ENCODE measurements around the gene TBC1D2.

The TBC1D2 gene

GRCh38 chr9:98164912-98165311, 90.5 kb downstream of the TBC1D2 start:
- Histone ChIP-seq H2AK5ac (ENCODE audit: low read length) (no peak overlapping the region), H4K5ac (ENCODE audit: low read length) (no peak overlapping the region), H3K18ac (ENCODE audit: low read length) (no peak overlapping the region), H3K4me1 (ENCODE audit: control insufficient read depth, low read depth, low read length) (peaks cover 2% of the 10 kb centered on the region), H3K27ac (ENCODE audit: low read depth, low read length) (no peak overlapping the region), H4K8ac (ENCODE audit: low read depth, low read length) (no peak overlapping the region), H3K4ac (ENCODE audit: low read depth, low read length) (no peak overlapping the region), H3K23ac (ENCODE audit: low read length) (no peak overlapping the region), H3K79me2 (ENCODE audit: control insufficient read depth, insufficient read depth, low read length) (peaks cover 19% of the 10 kb centered on the region), H3K36me3 (ENCODE audit: control insufficient read depth, insufficient read depth, low read length) (no peaks in the 10 kb centered on the region), H3K56ac (ENCODE audit: low read length) (no peak overlapping the region), H2BK5ac (ENCODE audit: low read length) (no peak overlapping the region), H3K4me2 (ENCODE audit: low read length) (no peak overlapping the region), H2BK15ac (replicated peaks; ENCODE audit: low read depth) (no peak overlapping the region), H3K27me3 (ENCODE audit: insufficient read depth, low read length, poor library complexity) (no peaks in the 10 kb centered on the region), H3K9ac (ENCODE audit: low read length) (no peak overlapping the region), H3K4me3 (ENCODE audit: low read length) (no peak overlapping the region), H3K79me1 (ENCODE audit: low read length) (peaks cover 21% of the 10 kb centered on the region), H2BK120ac (ENCODE audit: low read depth, low read length) (no peak overlapping the region)
- no CpG with 5 or more reads among the region's 7 CpGs for WGBS (ENCODE audit: extremely low coverage, insufficient coverage, low lambda C conversion rate)
- DNase-seq, result no peak

GRCh38 chr9:98162613-98163012, 92.8 kb downstream of the TBC1D2 start:
- Histone ChIP-seq H3K27ac (ENCODE audit: low read depth, low read length) (no peak overlapping the region), H2BK120ac (ENCODE audit: low read depth, low read length) (no peak overlapping the region), H4K8ac (ENCODE audit: low read depth, low read length) (no peak overlapping the region), H3K36me3 (ENCODE audit: control insufficient read depth, insufficient read depth, low read length) (no peaks in the 10 kb centered on the region), H3K27me3 (ENCODE audit: insufficient read depth, low read length, poor library complexity) (no peaks in the 10 kb centered on the region), H3K4ac (ENCODE audit: low read depth, low read length) (no peak overlapping the region), H4K5ac (ENCODE audit: low read length) (no peak overlapping the region), H3K56ac (ENCODE audit: low read length) (no peak overlapping the region), H2AK5ac (ENCODE audit: low read length) (no peak overlapping the region), H3K4me3 (ENCODE audit: low read length) (no peak overlapping the region), H3K23ac (ENCODE audit: low read length) (no peak overlapping the region), H2BK5ac (ENCODE audit: low read length) (no peak overlapping the region), H3K18ac (ENCODE audit: low read length) (no peak overlapping the region), H3K79me2 (ENCODE audit: control insufficient read depth, insufficient read depth, low read length) (peaks cover 14% of the 10 kb centered on the region), H3K9ac (ENCODE audit: low read length) (no peak overlapping the region), H3K4me2 (ENCODE audit: low read length) (no peak overlapping the region), H2BK15ac (replicated peaks; ENCODE audit: low read depth) (no peak overlapping the region), H3K4me1 (ENCODE audit: control insufficient read depth, low read depth, low read length) (no peaks in the 10 kb centered on the region), H3K79me1 (ENCODE audit: low read length) (peaks cover 25% of the 10 kb centered on the region)
- no peak for DNase-seq
- no CpG with 5 or more reads among the region's 12 CpGs for WGBS (ENCODE audit: extremely low coverage, insufficient coverage, low lambda C conversion rate)

- Histone ChIP-seq H2BK15ac (replicated peaks; ENCODE audit: low read depth) (no peak overlapping the region), H2BK120ac (ENCODE audit: low read depth, low read length) (no peak overlapping the region), H3K27me3 (ENCODE audit: insufficient read depth, low read length, poor library complexity) (no peaks in the 10 kb centered on the region), H3K4me2 (ENCODE audit: low read length) (no peak overlapping the region), H4K8ac (ENCODE audit: low read depth, low read length) (no peak overlapping the region), H3K23ac (ENCODE audit: low read length) (no peak overlapping the region), H3K36me3 (ENCODE audit: control insufficient read depth, insufficient read depth, low read length) (no peaks in the 10 kb centered on the region), H4K5ac (ENCODE audit: low read length) (no peak overlapping the region), H3K79me1 (ENCODE audit: low read length) (peaks cover 25% of the 10 kb centered on the region), H3K56ac (ENCODE audit: low read length) (no peak overlapping the region), H2BK5ac (ENCODE audit: low read length) (no peak overlapping the region), H3K4ac (ENCODE audit: low read depth, low read length) (no peak overlapping the region), H3K18ac (ENCODE audit: low read length) (no peak overlapping the region), H2AK5ac (ENCODE audit: low read length) (no peak overlapping the region), H3K9ac (ENCODE audit: low read length) (no peak overlapping the region), H3K4me1 (ENCODE audit: control insufficient read depth, low read depth, low read length) (no peaks in the 10 kb centered on the region), H3K4me3 (ENCODE audit: low read length) (no peak overlapping the region), H3K79me2 (ENCODE audit: control insufficient read depth, insufficient read depth, low read length) (peaks cover 12% of the 10 kb centered on the region), H3K27ac (ENCODE audit: low read depth, low read length) (no peak overlapping the region)
- WGBS (ENCODE audit: extremely low coverage, insufficient coverage, low lambda C conversion rate), result no CpG with 5 or more reads among the region's 4 CpGs
- DNase-seq, result no peak
These were observed 93.6 kb downstream of the TBC1D2 start for GRCh38 chr9:98161851-98162250.

- Histone ChIP-seq H3K4me3 (ENCODE audit: low read length) (no peak overlapping the region), H3K4ac (ENCODE audit: low read depth, low read length) (no peak overlapping the region), H4K5ac (ENCODE audit: low read length) (no peak overlapping the region), H3K23ac (ENCODE audit: low read length) (no peak overlapping the region), H3K27me3 (ENCODE audit: insufficient read depth, low read length, poor library complexity) (no peaks in the 10 kb centered on the region), H3K79me1 (ENCODE audit: low read length) (peaks cover 25% of the 10 kb centered on the region), H3K79me2 (ENCODE audit: control insufficient read depth, insufficient read depth, low read length) (peaks cover 12% of the 10 kb centered on the region), H3K9ac (ENCODE audit: low read length) (no peak overlapping the region), H3K4me2 (ENCODE audit: low read length) (no peak overlapping the region), H2BK5ac (ENCODE audit: low read length) (no peak overlapping the region), H3K27ac (ENCODE audit: low read depth, low read length) (no peak overlapping the region), H4K8ac (ENCODE audit: low read depth, low read length) (no peak overlapping the region), H2BK15ac (replicated peaks; ENCODE audit: low read depth) (no peak overlapping the region), H3K18ac (ENCODE audit: low read length) (no peak overlapping the region), H2BK120ac (ENCODE audit: low read depth, low read length) (no peak overlapping the region), H2AK5ac (ENCODE audit: low read length) (no peak overlapping the region), H3K4me1 (ENCODE audit: control insufficient read depth, low read depth, low read length) (no peaks in the 10 kb centered on the region), H3K56ac (ENCODE audit: low read length) (no peak overlapping the region), H3K36me3 (ENCODE audit: control insufficient read depth, insufficient read depth, low read length) (peaks cover 2% of the 10 kb centered on the region)
- WGBS (ENCODE audit: extremely low coverage, insufficient coverage, low lambda C conversion rate), result no CpG with 5 or more reads among the region's 6 CpGs
- DNase-seq, result no peak
These were observed 95.7 kb downstream of the TBC1D2 start for GRCh38 chr9:98159790-98160189.

- WGBS (ENCODE audit: extremely low coverage, insufficient coverage, low lambda C conversion rate), result no CpG with 5 or more reads among the region's 5 CpGs
- Histone ChIP-seq H4K8ac (ENCODE audit: low read depth, low read length) (no peak overlapping the region), H3K4ac (ENCODE audit: low read depth, low read length) (no peak overlapping the region), H3K27ac (ENCODE audit: low read depth, low read length) (no peak overlapping the region), H2BK15ac (replicated peaks; ENCODE audit: low read depth) (no peak overlapping the region), H3K27me3 (ENCODE audit: insufficient read depth, low read length, poor library complexity) (no peaks in the 10 kb centered on the region), H3K56ac (ENCODE audit: low read length) (no peak overlapping the region), H3K9ac (ENCODE audit: low read length) (no peak overlapping the region), H3K4me2 (ENCODE audit: low read length) (no peak overlapping the region), H3K18ac (ENCODE audit: low read length) (no peak overlapping the region), H2AK5ac (ENCODE audit: low read length) (no peak overlapping the region), H2BK120ac (ENCODE audit: low read depth, low read length) (no peak overlapping the region), H3K79me1 (ENCODE audit: low read length) (peaks cover 21% of the 10 kb centered on the region), H3K4me3 (ENCODE audit: low read length) (no peak overlapping the region), H4K5ac (ENCODE audit: low read length) (no peak overlapping the region), H3K4me1 (ENCODE audit: control insufficient read depth, low read depth, low read length) (no peaks in the 10 kb centered on the region), H3K36me3 (ENCODE audit: control insufficient read depth, insufficient read depth, low read length) (peaks cover 3% of the 10 kb centered on the region), H3K23ac (ENCODE audit: low read length) (no peak overlapping the region), H3K79me2 (ENCODE audit: control insufficient read depth, insufficient read depth, low read length) (peaks cover 10% of the 10 kb centered on the region), H2BK5ac (ENCODE audit: low read length) (no peak overlapping the region)
- no peak for DNase-seq
These were observed 96.1 kb downstream of the TBC1D2 start for GRCh38 chr9:98159301-98159700.

- Histone ChIP-seq H2BK5ac (ENCODE audit: low read length) (no peak overlapping the region), H3K23ac (ENCODE audit: low read length) (no peak overlapping the region), H3K27ac (ENCODE audit: low read depth, low read length) (no peak overlapping the region), H3K27me3 (ENCODE audit: insufficient read depth, low read length, poor library complexity) (no peaks in the 10 kb centered on the region), H3K79me2 (ENCODE audit: control insufficient read depth, insufficient read depth, low read length) (peaks cover 7% of the 10 kb centered on the region), H3K4me1 (ENCODE audit: control insufficient read depth, low read depth, low read length) (no peaks in the 10 kb centered on the region), H3K4me3 (ENCODE audit: low read length) (no peak overlapping the region), H4K8ac (ENCODE audit: low read depth, low read length) (no peak overlapping the region), H3K18ac (ENCODE audit: low read length) (no peak overlapping the region), H3K9ac (ENCODE audit: low read length) (no peak overlapping the region), H4K5ac (ENCODE audit: low read length) (no peak overlapping the region), H3K36me3 (ENCODE audit: control insufficient read depth, insufficient read depth, low read length) (peaks cover 3% of the 10 kb centered on the region), H2AK5ac (ENCODE audit: low read length) (no peak overlapping the region), H3K4ac (ENCODE audit: low read depth, low read length) (no peak overlapping the region), H3K4me2 (ENCODE audit: low read length) (no peak overlapping the region), H3K56ac (ENCODE audit: low read length) (no peak overlapping the region), H2BK120ac (ENCODE audit: low read depth, low read length) (no peak overlapping the region), H3K79me1 (ENCODE audit: low read length) (peaks cover 20% of the 10 kb centered on the region), H2BK15ac (replicated peaks; ENCODE audit: low read depth) (no peak overlapping the region)
- WGBS (ENCODE audit: extremely low coverage, insufficient coverage, low lambda C conversion rate), result no CpG with 5 or more reads among the region's 4 CpGs
- no peak for DNase-seq
These were observed 97.2 kb downstream of the TBC1D2 start for GRCh38 chr9:98158071-98158831.

All from mesendoderm (in vitro differentiated cells).